A549 (cell line): ENCODE results near the gene IFT27. TPM values are rescaled to one million over a fixed set of nuclear protein-coding genes. Genes with fewer than 3 reads are reported as not detected.
A peak's percentile ranks its signal among the peaks of the same experiment; 100 is the strongest.

Experiments
- ATAC-seq, 2 experiments: fragments of 200-7000 bp in 1 of 2; fragments of >200 bp in 1 of 2; cut with Nextera tagmentation in 1 of 2; cut with Tn5 transposase in 1 of 2; 3 replicates each; pipeline versions ENCODE4 v1.8.0 to v1.9.1; 2018 to 2020; ENCODE audit warnings: mild to moderate bottlenecking in 1 of 2, moderate library complexity in 1 of 2
- CTCF ChIA-PET: fragments of 300-600 bp; sonication (Branson Sonifier 250); formaldehyde crosslinking; extraction: SDS; loops from one replicate; lab custom pipeline; 2021; ENCODE audit warnings: antibody characterized with exemption, inconsistent platforms; lab: Yijun Ruan, JAX
- POLR2A ChIA-PET: fragments of 350-600 bp; formaldehyde crosslinking; extraction: SDS; loops from one replicate; lab custom pipeline; 2021; ENCODE audit warnings: antibody characterized with exemption, inconsistent platforms; lab: Yijun Ruan, JAX
- DNase-seq, 2 experiments: peaks; one replicate each; pipeline versions ENCODE4 v3.0.0 to v3.0.0-alpha.2; 2011 to 2016; ENCODE audit warnings: low read depth in 1 of 2, low spot score in 1 of 2
- FAIRE-seq: peaks from 2 replicates; lab custom pipeline; 2011; peaks lifted over from hg19 to GRCh38; lab: Jason Lieb, UNC
- H3K27ac ChIP-seq, 2 experiments: fragments of >200 bp; sonication (Bioruptor Twin); formaldehyde crosslinking; 3 replicates each; pipeline ENCODE4 v1.5.1; 2016 to 2017
- H3K4me1 ChIP-seq: fragments of >200 bp; sonication (Bioruptor Twin); formaldehyde crosslinking; 3 replicates; pipeline ENCODE4 v1.6.1; 2016
- H3K4me2 ChIP-seq: fragments of >200 bp; sonication (Bioruptor Twin); formaldehyde crosslinking; 3 replicates; pipeline ENCODE4 v1.6.1; 2016
- H3K4me3 ChIP-seq: fragments of >200 bp; sonication (Bioruptor Twin); formaldehyde crosslinking; 3 replicates; pipeline ENCODE4 v1.5.1; 2016
- H3K9me3 ChIP-seq: fragments of >200 bp; sonication (Bioruptor Twin); formaldehyde crosslinking; 3 replicates; pipeline ENCODE4 v1.6.1; 2016
- CBX2 ChIP-seq: fragments of 200-600 bp; sonication (generic); IDR thresholded peaks from 2 replicates; pipeline ENCODE4 v1.6.1; 2016; ENCODE audit warnings: low read depth, mild to moderate bottlenecking, borderline replicate concordance
- CEBPB ChIP-seq, 2 experiments: fragments of >200 bp in 1 of 2; sonication (Bioruptor Twin) in 1 of 2; formaldehyde crosslinking in 1 of 2; IDR thresholded peaks; 2 replicates each; pipeline ENCODE4 v1.6.1; 2012 to 2016
- E2F6 ChIP-seq: IDR thresholded peaks from 2 replicates; pipeline ENCODE4 v1.6.1; 2012; ENCODE audit warnings: low read depth, borderline replicate concordance
- EP300 ChIP-seq, 2 experiments: fragments of >200 bp; sonication (Bioruptor Twin); formaldehyde crosslinking; IDR thresholded peaks; 2 replicates in 1 of 2; 3 replicates in 1 of 2; pipeline ENCODE4 v1.6.1; 2016 to 2017
- ESRRA ChIP-seq: fragments of 150-350 bp; IDR thresholded peaks from 2 replicates; pipeline ENCODE4 v1.6.1; 2014; ENCODE audit warnings: mild to moderate bottlenecking, low read length, borderline replicate concordance
- HOXA7 ChIP-seq: fragments of 250-450 bp; sonication (Bioruptor Pico); IDR thresholded peaks from 2 replicates; pipeline ENCODE4 v1.5.0; 2020; ENCODE audit warnings: mild to moderate bottlenecking, moderate library complexity
- HOXB13 ChIP-seq: fragments of 250-450 bp; sonication (Bioruptor Pico); IDR thresholded peaks from 2 replicates; pipeline ENCODE4 v1.5.0; 2020; ENCODE audit warnings: low read depth, mild to moderate bottlenecking, moderate library complexity
- HOXB5 ChIP-seq: fragments of 250-450 bp; sonication (Bioruptor Pico); IDR thresholded peaks from 2 replicates; pipeline ENCODE4 v1.5.0; 2020; ENCODE audit warnings: mild to moderate bottlenecking, moderate library complexity
- JUNB ChIP-seq: fragments of >200 bp; sonication (Bioruptor Twin); formaldehyde crosslinking; IDR thresholded peaks from 2 replicates; pipeline ENCODE4 v1.6.1; 2016
- NFE2L2 ChIP-seq: fragments of 150-350 bp; conservative IDR thresholded peaks from 2 replicates; pipeline ENCODE4 v1.6.1; 2014; ENCODE audit warnings: low read length
- NR3C1 ChIP-seq: fragments of >200 bp; sonication (Bioruptor Twin); formaldehyde crosslinking; IDR thresholded peaks from 3 replicates; pipeline ENCODE4 v1.6.1; 2017
- POLR2A ChIP-seq: IDR thresholded peaks from 2 replicates; pipeline ENCODE4 v1.6.1; 2012; ENCODE audit warnings: mild to moderate bottlenecking, low read length
- REST ChIP-seq: fragments of 200-600 bp; sonication (generic); IDR thresholded peaks from 2 replicates; pipeline ENCODE4 v1.6.1; 2016; ENCODE audit warnings: antibody characterized with exemption, mild to moderate bottlenecking, moderate library complexity
- SREBF2 ChIP-seq: fragments of 450-650 bp; IDR thresholded peaks from 2 replicates; pipeline ENCODE4 v1.6.1; 2014; ENCODE audit warnings: mild to moderate bottlenecking, moderate library complexity
- TP53 ChIP-seq: fragments of 250-450 bp; sonication (Bioruptor Pico); IDR thresholded peaks from 2 replicates; pipeline ENCODE4 v1.5.0; 2021; ENCODE audit warnings: mild to moderate bottlenecking, moderate library complexity
- ZC3H11A ChIP-seq: fragments of 450-650 bp; IDR thresholded peaks from 2 replicates; pipeline ENCODE4 v1.6.1; 2014; ENCODE audit warnings: antibody characterized with exemption, mild to moderate bottlenecking
- ZSCAN20 ChIP-seq: fragments of 250-450 bp; sonication (Bioruptor Pico); IDR thresholded peaks from 2 replicates; pipeline ENCODE4 v1.8.0; 2022; ENCODE audit warnings: mild to moderate bottlenecking, moderate library complexity
- WGBS: methylation state at CpG from one replicate; pipeline ENCODE4 v1.1.6; 2017; ENCODE audit errors: missing lambda C conversion rate; 5-methylcytosine and 5-hydroxymethylcytosine counted together
- polyA plus RNA-seq, 4 experiments: library from polyadenylated mRNA; depleted of rRNA in 3 of 4; stranded (reverse); fragments of >200 nt; fragmentation: RNase III in 1 of 4; extraction: RNeasy Plus Mini Kit Qiagen cat#74134 plus additional on column Dnase treatment in 1 of 4; gene quantifications; 2 replicates in 3 of 4; 3 replicates in 1 of 4; pipeline ENCODE4 v1.2.3, GENCODE V29; 2011 to 2017
- TF ChIP-seq, protein P1 (sequence below): fragments of 450-650 bp; IDR thresholded peaks from 2 replicates; pipeline ENCODE4 v1.6.1; 2014; ENCODE audit warnings: antibody characterized with exemption

The IFT27 gene
- polyA plus RNA-seq, 2 of the 4 experiments (the other 2 are of a cell fraction): 17.5 to 24.6 TPM

- no peak overlapping the region for H3K4me2 ChIP-seq
- no peak overlapping the region for H3K4me3 ChIP-seq
- WGBS: 73% methylated on average over 7 of the region's 12 CpGs
- ChIA-PET POLR2A (no interaction called here), CTCF (interaction anchor here (0.6 to 1.4 kb wide), 3 partner anchors 21 to 263 kb away, joined by 3 to 4 read pairs (median 4); no protein-coding TSS in a partner anchor)
- no peak for TF ChIP-seq E2F6
- no peak for TF ChIP-seq ESRRA
- no peaks in the 10 kb centered on the region for H3K9me3 ChIP-seq
- DNase-seq: no peak
- H3K4me1 ChIP-seq: no peaks in the 10 kb centered on the region
- ATAC-seq: no peak
- no peak for FAIRE-seq
- no peak overlapping the region for H3K27ac ChIP-seq
Measured at GRCh38 chr22:36753916-36754315, 22.0 kb downstream of the IFT27 start.

GRCh38 chr22:36753120-36753802, 22.7 kb downstream of the IFT27 start:
- POLR2A ChIA-PET: interaction anchor here (0.6 kb wide), 1 partner anchor 23 kb away, joined by 3 read pairs; the partner anchor contains the start of gene IFT27
- Histone ChIP-seq H3K4me2 (no peak overlapping the region), H3K4me1 (no peaks in the 10 kb centered on the region), H3K27ac (no peak overlapping the region), H3K4me3 (no peak overlapping the region), H3K9me3 (no peaks in the 10 kb centered on the region)
- ATAC-seq (no peak), FAIRE-seq (no peak), DNase-seq (no peak)
- TF ChIP-seq JUNB: no peak
- TF ChIP-seq REST: peak; percentile 70
- TF ChIP-seq NR3C1: no peak
- CTCF ChIA-PET: interaction anchor here (0.7 to 1.4 kb wide), 3 partner anchors 22 to 207 kb away, joined by 3 to 4 read pairs (median 4); no protein-coding TSS in a partner anchor
- 4% methylated on average over 4 of the region's 4 CpGs for whole genome bisulfite sequencing

DNA sequence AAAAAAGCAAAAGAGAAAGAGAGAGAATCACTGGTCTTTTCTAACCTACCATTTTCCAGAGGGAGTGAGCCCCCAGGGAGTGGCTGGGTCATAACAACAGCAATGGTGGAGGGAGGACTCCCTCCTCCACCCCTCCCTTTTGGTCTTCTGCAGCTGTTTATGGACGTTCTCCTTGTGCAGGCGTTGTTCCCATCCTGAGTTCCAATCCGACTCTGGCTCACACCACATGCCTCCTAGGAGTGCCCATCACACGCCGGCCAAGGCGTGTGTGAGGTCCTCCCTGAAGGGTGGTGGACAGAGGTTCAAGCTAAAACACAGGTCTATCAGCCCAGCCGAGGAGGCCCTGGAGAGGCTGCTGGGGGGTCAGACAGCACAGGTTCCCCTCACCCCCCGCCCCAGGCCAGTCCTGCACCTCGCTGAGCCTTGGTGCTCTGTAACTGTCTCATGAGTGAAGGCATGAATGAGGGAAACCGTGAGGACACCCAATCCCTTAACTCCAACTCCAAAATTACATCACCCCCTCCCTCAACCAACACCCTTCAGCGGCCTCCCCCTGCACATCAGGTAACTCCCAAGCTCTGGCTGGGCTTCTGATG, 29.4 kb downstream of the IFT27 start:
- ATAC-seq (no peak), DNase-seq (no peak), FAIRE-seq (no peak)
- WGBS: 54% methylated on average over 11 of the region's 11 CpGs
- Histone ChIP-seq H3K4me3 (no peak overlapping the region), H3K4me1 (no peaks in the 10 kb centered on the region), H3K9me3 (no peaks in the 10 kb centered on the region), H3K4me2 (no peak overlapping the region), H3K27ac (no peak overlapping the region)
- ChIA-PET POLR2A (no interaction called here), CTCF (interaction anchor here (0.9 to 4.8 kb wide), 2 partner anchors 11 to 200 kb away, joined by 4 to 25 read pairs; no protein-coding TSS in a partner anchor)
- TF ChIP-seq ZSCAN20 (CRISPR knock-in tag): no peak
- TF ChIP-seq JUNB: no peak
- no peak for TF ChIP-seq NFE2L2
- TF ChIP-seq SREBF2: no peak
- TF ChIP-seq, protein P1, sequence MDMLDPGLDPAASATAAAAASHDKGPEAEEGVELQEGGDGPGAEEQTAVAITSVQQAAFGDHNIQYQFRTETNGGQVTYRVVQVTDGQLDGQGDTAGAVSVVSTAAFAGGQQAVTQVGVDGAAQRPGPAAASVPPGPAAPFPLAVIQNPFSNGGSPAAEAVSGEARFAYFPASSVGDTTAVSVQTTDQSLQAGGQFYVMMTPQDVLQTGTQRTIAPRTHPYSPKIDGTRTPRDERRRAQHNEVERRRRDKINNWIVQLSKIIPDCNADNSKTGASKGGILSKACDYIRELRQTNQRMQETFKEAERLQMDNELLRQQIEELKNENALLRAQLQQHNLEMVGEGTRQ: no peak
- TF ChIP-seq CEBPB (IDR thresholded peaks at IDR 0.05): no peak
- TF ChIP-seq CBX2: no peak
- TF ChIP-seq ZC3H11A: no peak
- TF ChIP-seq HOXA7 (CRISPR knock-in tag): no peak
- no peak for TF ChIP-seq HOXB13
- TF ChIP-seq TP53 (CRISPR knock-in tag): no peak
- TF ChIP-seq EP300 (IDR thresholded peaks at IDR 0.05): no peak
- no peak for TF ChIP-seq POLR2A
- TF ChIP-seq HOXB5: no peak
